BJ (cell line): Measurements from ENCODE around the gene IFITM10. TPM values are rescaled to one million over a fixed set of nuclear protein-coding genes. Genes with fewer than 3 reads are reported as not detected.

Experiments used
- CTCF ChIA-PET: fragments of 350-600 bp; formaldehyde crosslinking; extraction: SDS; loops from one replicate; lab custom pipeline; 2021; ENCODE audit warnings: antibody characterized with exemption, inconsistent platforms; lab: Yijun Ruan, JAX
- POLR2A ChIA-PET: fragments of 300-600 bp; sonication (Branson Sonifier 250); formaldehyde crosslinking; extraction: SDS; loops from one replicate; lab custom pipeline; 2021; ENCODE audit warnings: antibody characterized with exemption; lab: Charles Lee
- DNase-seq: peaks from one replicate; pipeline ENCODE4 v3.0.0-alpha.2; 2011; ENCODE audit warnings: low read depth
- H3K27me3 ChIP-seq: 2 replicates; pipeline ENCODE4 v1.6.0; 2011; ENCODE audit warnings: low read length; ENCODE audit not compliant: control insufficient read depth, insufficient read depth
- H3K36me3 ChIP-seq: 2 replicates; pipeline ENCODE4 v1.5.1; 2011; ENCODE audit warnings: low read length; ENCODE audit not compliant: control insufficient read depth, insufficient read depth
- H3K4me3 ChIP-seq: 2 replicates; pipeline ENCODE4 v1.5.1; 2011; ENCODE audit warnings: low read depth, mild to moderate bottlenecking, control low read depth, low read length
- polyA plus RNA-seq: library from polyadenylated mRNA; depleted of rRNA; stranded (reverse); fragments of >200 nt; gene quantifications from 2 replicates; pipeline ENCODE4 v1.2.3, GENCODE V29; 2011
- TF ChIP-seq, protein P1 (sequence below): IDR thresholded peaks from 2 replicates; pipeline ENCODE4 v1.5.1; 2011; ENCODE audit warnings: low read depth, mild to moderate bottlenecking, control low read depth, inconsistent platforms, low read length, moderate library complexity; ENCODE audit not compliant: insufficient read depth

The IFITM10 gene
- polyA plus RNA-seq, 1 experiment, result 0.22 TPM

DNA sequence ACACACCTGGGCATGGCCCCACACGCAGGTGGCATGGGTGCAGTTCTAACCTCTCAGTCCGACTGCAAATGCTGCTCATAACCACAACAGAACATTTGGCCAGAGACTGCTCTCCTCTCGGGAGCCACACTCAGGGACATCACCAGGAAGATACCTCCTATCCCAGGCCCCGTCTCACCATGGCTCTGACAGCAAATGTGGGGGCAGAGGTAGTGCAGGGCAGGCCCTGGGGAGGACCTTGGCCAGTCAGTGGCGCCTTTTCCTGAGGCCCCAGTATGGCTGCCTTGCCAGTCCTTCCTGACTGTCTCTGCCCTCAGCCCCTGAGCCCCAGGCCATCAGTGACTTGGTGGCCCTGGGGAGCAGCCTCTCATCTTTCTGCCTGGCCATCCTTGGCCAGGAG lies 50.6 kb downstream of the IFITM10 start:
- no peak for DNase-seq
- Histone ChIP-seq H3K4me3 (no peak overlapping the region), H3K36me3 (no peaks in the 10 kb centered on the region), H3K27me3 (peaks cover 12% of the 10 kb centered on the region)
- ChIA-PET CTCF (interaction anchor here (1.0 to 5.8 kb wide), 3 partner anchors 132 to 140 kb away, joined by 3 to 76 read pairs (median 3); no protein-coding TSS in a partner anchor), POLR2A (no interaction called here)
- TF ChIP-seq, protein P1, sequence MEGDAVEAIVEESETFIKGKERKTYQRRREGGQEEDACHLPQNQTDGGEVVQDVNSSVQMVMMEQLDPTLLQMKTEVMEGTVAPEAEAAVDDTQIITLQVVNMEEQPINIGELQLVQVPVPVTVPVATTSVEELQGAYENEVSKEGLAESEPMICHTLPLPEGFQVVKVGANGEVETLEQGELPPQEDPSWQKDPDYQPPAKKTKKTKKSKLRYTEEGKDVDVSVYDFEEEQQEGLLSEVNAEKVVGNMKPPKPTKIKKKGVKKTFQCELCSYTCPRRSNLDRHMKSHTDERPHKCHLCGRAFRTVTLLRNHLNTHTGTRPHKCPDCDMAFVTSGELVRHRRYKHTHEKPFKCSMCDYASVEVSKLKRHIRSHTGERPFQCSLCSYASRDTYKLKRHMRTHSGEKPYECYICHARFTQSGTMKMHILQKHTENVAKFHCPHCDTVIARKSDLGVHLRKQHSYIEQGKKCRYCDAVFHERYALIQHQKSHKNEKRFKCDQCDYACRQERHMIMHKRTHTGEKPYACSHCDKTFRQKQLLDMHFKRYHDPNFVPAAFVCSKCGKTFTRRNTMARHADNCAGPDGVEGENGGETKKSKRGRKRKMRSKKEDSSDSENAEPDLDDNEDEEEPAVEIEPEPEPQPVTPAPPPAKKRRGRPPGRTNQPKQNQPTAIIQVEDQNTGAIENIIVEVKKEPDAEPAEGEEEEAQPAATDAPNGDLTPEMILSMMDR, result no peak

DNA sequence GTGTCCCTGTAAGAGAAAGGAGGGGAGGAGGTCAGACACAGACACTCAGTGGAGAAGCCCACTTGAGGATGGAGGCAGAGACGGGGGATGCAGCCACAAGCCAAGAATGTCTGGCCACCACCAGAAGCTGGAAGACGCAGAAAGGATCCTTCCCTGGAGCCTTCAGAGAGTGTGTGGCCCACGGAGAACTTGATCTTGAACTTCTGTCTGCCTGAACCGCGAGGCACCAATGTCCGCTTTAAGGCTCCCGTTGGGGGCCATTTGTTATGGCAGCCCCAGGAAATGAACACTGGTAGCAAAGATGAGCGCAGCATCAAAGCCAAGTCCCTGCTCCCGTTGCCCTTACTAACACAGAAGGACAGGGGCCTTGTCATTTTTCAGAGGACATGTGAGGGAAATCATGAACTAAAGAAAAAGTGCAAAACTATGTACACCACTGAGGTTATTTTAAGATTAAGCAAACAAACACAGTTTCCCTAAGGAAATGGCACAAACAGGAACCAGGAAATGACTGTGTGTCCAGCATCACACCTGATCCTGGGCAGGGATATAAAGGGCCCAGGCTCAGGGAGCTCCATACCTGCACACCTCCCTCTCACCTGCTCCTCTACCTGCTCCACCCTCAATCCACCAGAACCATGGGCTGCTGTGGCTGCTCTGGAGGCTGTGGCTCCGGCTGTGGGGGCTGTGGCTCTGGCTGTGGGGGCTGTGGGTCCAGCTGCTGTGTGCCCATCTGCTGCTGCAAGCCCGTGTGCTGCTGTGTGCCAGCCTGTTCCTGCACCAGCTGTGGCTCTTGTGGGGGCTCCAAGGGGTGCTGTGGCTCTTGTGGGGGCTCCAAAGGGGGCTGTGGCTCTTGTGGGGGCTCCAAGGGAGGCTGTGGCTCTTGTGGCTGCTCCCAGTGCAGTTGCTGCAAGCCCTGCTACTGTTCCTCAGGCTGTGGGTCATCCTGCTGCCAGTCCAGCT lies 53.5 kb downstream of the IFITM10 start, which contains the start of gene KRTAP5-6:
KRTAP5-6 (plus strand) TSS at position 588 of the 963 bp plus-strand sequence; CDS start at position 639, 51 bp downstream.
- peaks cover 14% of the 10 kb centered on the region for H3K27me3 ChIP-seq
- CTCF ChIA-PET, result interaction anchor here (0.7 to 5.8 kb wide), 5 partner anchors 135 to 341 kb away, joined by 3 to 76 read pairs (median 4); no protein-coding TSS in a partner anchor
- TF ChIP-seq, protein P1, result no peak
- no peak for DNase-seq
- H3K36me3 ChIP-seq, result no peaks in the 10 kb centered on the region
- H3K4me3 ChIP-seq, result no peak within 1 kb of the TSS
- POLR2A ChIA-PET, result no interaction called here

DNA sequence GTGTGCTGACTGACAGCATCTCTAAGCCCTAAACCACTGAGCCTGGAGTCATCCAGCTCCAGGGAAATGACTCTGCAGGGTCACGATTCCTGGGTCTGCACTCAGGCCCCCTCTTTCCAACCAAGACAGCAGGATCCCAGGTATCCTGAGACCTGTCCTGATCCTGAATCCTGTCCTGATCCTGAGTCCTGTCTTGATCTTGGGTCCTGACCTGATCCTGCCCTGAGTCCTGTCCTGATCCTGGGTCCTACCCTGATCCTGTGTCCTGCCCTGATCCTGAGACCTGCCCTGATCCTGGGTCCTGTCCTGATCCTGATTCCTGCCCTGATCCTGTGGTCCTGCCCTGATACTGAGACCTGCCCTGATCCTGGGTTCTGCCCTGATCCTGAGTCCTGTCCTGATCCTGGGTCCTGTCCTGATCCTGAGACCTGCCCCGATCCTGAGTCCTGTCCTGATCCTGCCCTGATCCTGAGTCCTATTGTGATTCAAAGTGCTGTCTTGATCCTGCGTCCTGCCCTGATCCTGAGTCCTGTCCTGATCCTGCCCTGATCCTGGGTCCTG lies 54.8 kb downstream of the IFITM10 start:
- ChIA-PET POLR2A (no interaction called here), CTCF (interaction anchor here (2.7 to 7.9 kb wide), 4 partner anchors 135 to 461 kb away, joined by 20 to 510 read pairs (median 70); partner anchors contain the start of gene SYT8)
- H3K27me3 ChIP-seq, result peaks cover 16% of the 10 kb centered on the region
- TF ChIP-seq, protein P1, result no peak
- DNase-seq, result no peak
- no peaks in the 10 kb centered on the region for H3K36me3 ChIP-seq
- no peak overlapping the region for H3K4me3 ChIP-seq

DNA sequence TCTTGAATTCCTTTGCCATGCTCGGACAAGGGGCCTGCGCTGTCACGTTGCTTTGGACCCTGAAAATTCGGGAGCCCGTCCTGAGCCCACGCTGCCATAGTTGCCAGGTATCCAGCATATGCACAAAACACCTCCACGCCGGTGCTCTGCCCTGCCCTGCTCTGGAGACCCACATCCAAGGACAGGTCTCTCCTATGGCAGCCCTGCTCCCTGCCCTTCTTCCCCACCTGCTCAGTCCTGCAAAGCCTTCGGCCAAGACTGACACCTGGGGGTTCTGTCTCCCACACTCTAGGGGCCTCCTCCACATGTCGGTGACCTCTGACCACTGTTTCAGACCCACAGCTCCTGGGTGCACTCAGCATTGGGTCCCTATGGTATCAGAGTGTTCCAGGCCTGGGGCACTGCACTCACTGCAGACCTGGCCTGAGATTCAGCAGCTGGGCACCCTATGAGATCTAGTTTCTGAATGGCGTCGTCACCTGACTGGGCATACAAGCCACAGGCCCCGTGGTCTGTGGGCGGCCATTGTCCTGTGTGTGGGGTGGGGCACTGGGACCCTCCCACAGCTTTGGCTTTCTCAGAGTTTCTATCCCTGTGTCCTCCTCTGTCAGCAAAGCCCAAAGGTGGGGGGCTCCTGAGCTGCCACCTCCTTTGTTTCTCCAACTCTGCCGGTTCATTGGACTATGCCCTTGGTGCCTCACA lies 55.4 kb downstream of the IFITM10 start:
- TF ChIP-seq, protein P1, result no peak
- Histone ChIP-seq H3K27me3 (peaks cover 14% of the 10 kb centered on the region), H3K36me3 (no peaks in the 10 kb centered on the region), H3K4me3 (no peak overlapping the region)
- ChIA-PET POLR2A (no interaction called here), CTCF (interaction anchor here (0.8 to 7.9 kb wide), 31 partner anchors 12 to 463 kb away, joined by 3 to 510 read pairs (median 10); partner anchors contain the start of genes MRPL23, SYT8 and TNNI2)
- DNase-seq, result no peak
